Peyer's patch (tissue), 4 donors: ENCODE measurements around the gene VPS50.

ENCODE experiments used
- CTCF ChIP-seq, 6 experiments: fragments of 450-650 bp in 4 of 6; fragments of 200-600 bp in 2 of 6; sonication (generic) in 1 of 6; IDR thresholded peaks; one replicate each; pipeline ENCODE4 v1.5.1; 2017 to 2019; ENCODE audit warnings: antibody characterized with exemption in 6 of 6, mild to moderate bottlenecking in 3 of 6, moderate library complexity in 1 of 6
- POLR2A ChIP-seq, 2 donors: fragments of 450-650 bp; IDR thresholded peaks; one replicate each; pipeline ENCODE4 v1.5.1; 2017; ENCODE audit warnings: antibody characterized with exemption in 2 of 2, mild to moderate bottlenecking in 2 of 2, moderate library complexity in 2 of 2

- TF ChIP-seq CTCF (IDR thresholded peaks at IDR 0.05) (no peak), POLR2A (IDR thresholded peaks at IDR 0.05) (no peak)
These were observed 29.4 kb upstream of the VPS50 start for GRCh38 chr7:93202594-93203250.
